Tibial nerve (tissue), 4 donors: ENCODE data around the gene MLX.

Source experiments
- CTCF ChIP-seq, 5 experiments: fragments of 200-600 bp in 3 of 5; fragments of 450-650 bp in 2 of 5; sonication (generic) in 3 of 5; IDR thresholded peaks; one replicate each; pipeline ENCODE4 v1.5.1; 2016 to 2019; ENCODE audit warnings: antibody characterized with exemption in 5 of 5, mild to moderate bottlenecking in 3 of 5, moderate library complexity in 2 of 5
- EP300 ChIP-seq, 2 donors: sonication (generic); formaldehyde crosslinking; IDR thresholded peaks; one replicate each; pipeline ENCODE4 v1.6.1; 2017; ENCODE audit warnings: antibody characterized with exemption in 2 of 2, mild to moderate bottlenecking in 1 of 2
- POLR2A ChIP-seq, 2 donors: fragments of 450-650 bp; IDR thresholded peaks; one replicate each; pipeline ENCODE4 v1.6.1; 2017; ENCODE audit warnings: antibody characterized with exemption in 2 of 2, mild to moderate bottlenecking in 2 of 2, moderate library complexity in 2 of 2

- TF ChIP-seq CTCF (IDR thresholded peaks at IDR 0.05) (no peak), POLR2A (IDR thresholded peaks at IDR 0.05) (no peak), EP300 (IDR thresholded peaks at IDR 0.05) (no peak)
These were observed 24.5 kb downstream of the MLX start for GRCh38 chr17:42591411-42591810.
